HEK293 (cell line): ENCODE measurements around the gene THSD7B.

Source experiments
- ZFP37 ChIP-seq: fragments of 450-650 bp; formaldehyde crosslinking; IDR thresholded peaks from 2 replicates; pipeline ENCODE4 v1.5.1; 2016; ENCODE audit warnings: missing biosample characterization, missing genetic modification characterization
- ZNF175 ChIP-seq: fragments of 450-650 bp; formaldehyde crosslinking; IDR thresholded peaks from 2 replicates; pipeline ENCODE4 v1.5.1; 2016; ENCODE audit warnings: missing biosample characterization, missing genetic modification characterization
- ZNF223 ChIP-seq: fragments of 450-650 bp; formaldehyde crosslinking; IDR thresholded peaks from 2 replicates; pipeline ENCODE4 v1.5.1; 2016; ENCODE audit warnings: missing biosample characterization, missing genetic modification characterization
- ZNF24 ChIP-seq: fragments of 450-650 bp; formaldehyde crosslinking; IDR thresholded peaks from 2 replicates; pipeline ENCODE4 v1.5.1; 2016; ENCODE audit warnings: missing biosample characterization, missing genetic modification characterization
- ZNF514 ChIP-seq: fragments of 450-650 bp; formaldehyde crosslinking; IDR thresholded peaks from 2 replicates; pipeline ENCODE4 v1.5.1; 2016; ENCODE audit warnings: missing biosample characterization, missing genetic modification characterization
- ZNF658 ChIP-seq: fragments of 450-650 bp; formaldehyde crosslinking; IDR thresholded peaks from 2 replicates; pipeline ENCODE4; 2016; ENCODE audit warnings: missing biosample characterization, missing genetic modification characterization
- TF ChIP-seq, protein P1 (sequence below): fragments of 450-650 bp; formaldehyde crosslinking; IDR thresholded peaks from 2 replicates; pipeline ENCODE4 v1.5.1; 2016; ENCODE audit warnings: missing biosample characterization, missing genetic modification characterization
- TF ChIP-seq, protein P2 (sequence below): sonication (generic); formaldehyde crosslinking; IDR thresholded peaks from 2 replicates; pipeline ENCODE4 v1.8.1; 2022; ENCODE audit warnings: mild to moderate bottlenecking, moderate library complexity, missing genetic modification reagents
- TF ChIP-seq, protein P3 (sequence below): fragments of 450-650 bp; formaldehyde crosslinking; IDR thresholded peaks from 2 replicates; pipeline ENCODE4 v1.5.1; 2016; ENCODE audit warnings: missing biosample characterization, missing genetic modification characterization

DNA sequence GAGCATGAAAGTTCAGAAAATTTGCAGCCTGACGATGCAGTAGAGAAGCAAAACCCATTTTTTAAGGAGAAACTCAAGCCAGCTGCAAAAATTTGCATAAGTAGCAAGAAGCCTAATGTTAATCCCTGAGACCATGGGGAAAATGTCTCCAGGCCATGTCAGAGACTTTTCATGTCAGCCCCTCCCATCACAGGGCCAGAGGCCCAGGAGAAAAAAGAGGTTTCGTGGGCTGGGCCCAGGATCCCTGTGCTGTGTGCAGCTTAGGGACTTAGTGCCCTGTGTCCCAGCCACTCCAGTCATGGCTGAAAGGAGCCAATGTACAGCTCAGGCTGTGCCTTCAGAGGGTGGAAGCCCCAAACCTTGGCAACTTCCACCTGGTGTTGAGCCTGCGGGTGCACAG, 533.0 kb downstream of the THSD7B start:
- no peak for TF ChIP-seq ZNF175 (tag by site-specific recombination)
- no peak for TF ChIP-seq ZNF514 (tag by site-specific recombination)
- TF ChIP-seq, protein P1, sequence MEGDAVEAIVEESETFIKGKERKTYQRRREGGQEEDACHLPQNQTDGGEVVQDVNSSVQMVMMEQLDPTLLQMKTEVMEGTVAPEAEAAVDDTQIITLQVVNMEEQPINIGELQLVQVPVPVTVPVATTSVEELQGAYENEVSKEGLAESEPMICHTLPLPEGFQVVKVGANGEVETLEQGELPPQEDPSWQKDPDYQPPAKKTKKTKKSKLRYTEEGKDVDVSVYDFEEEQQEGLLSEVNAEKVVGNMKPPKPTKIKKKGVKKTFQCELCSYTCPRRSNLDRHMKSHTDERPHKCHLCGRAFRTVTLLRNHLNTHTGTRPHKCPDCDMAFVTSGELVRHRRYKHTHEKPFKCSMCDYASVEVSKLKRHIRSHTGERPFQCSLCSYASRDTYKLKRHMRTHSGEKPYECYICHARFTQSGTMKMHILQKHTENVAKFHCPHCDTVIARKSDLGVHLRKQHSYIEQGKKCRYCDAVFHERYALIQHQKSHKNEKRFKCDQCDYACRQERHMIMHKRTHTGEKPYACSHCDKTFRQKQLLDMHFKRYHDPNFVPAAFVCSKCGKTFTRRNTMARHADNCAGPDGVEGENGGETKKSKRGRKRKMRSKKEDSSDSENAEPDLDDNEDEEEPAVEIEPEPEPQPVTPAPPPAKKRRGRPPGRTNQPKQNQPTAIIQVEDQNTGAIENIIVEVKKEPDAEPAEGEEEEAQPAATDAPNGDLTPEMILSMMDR (tag by site-specific recombination), result no peak
- TF ChIP-seq, protein P2, sequence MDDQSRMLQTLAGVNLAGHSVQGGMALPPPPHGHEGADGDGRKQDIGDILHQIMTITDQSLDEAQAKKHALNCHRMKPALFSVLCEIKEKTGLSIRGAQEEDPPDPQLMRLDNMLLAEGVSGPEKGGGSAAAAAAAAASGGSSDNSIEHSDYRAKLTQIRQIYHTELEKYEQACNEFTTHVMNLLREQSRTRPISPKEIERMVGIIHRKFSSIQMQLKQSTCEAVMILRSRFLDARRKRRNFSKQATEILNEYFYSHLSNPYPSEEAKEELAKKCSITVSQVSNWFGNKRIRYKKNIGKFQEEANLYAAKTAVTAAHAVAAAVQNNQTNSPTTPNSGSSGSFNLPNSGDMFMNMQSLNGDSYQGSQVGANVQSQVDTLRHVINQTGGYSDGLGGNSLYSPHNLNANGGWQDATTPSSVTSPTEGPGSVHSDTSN (CRISPR knock-in tag), result no peak
- TF ChIP-seq ZNF223, result no peak
- no peak for TF ChIP-seq ZNF24 (tag by site-specific recombination)
- TF ChIP-seq, protein P3, sequence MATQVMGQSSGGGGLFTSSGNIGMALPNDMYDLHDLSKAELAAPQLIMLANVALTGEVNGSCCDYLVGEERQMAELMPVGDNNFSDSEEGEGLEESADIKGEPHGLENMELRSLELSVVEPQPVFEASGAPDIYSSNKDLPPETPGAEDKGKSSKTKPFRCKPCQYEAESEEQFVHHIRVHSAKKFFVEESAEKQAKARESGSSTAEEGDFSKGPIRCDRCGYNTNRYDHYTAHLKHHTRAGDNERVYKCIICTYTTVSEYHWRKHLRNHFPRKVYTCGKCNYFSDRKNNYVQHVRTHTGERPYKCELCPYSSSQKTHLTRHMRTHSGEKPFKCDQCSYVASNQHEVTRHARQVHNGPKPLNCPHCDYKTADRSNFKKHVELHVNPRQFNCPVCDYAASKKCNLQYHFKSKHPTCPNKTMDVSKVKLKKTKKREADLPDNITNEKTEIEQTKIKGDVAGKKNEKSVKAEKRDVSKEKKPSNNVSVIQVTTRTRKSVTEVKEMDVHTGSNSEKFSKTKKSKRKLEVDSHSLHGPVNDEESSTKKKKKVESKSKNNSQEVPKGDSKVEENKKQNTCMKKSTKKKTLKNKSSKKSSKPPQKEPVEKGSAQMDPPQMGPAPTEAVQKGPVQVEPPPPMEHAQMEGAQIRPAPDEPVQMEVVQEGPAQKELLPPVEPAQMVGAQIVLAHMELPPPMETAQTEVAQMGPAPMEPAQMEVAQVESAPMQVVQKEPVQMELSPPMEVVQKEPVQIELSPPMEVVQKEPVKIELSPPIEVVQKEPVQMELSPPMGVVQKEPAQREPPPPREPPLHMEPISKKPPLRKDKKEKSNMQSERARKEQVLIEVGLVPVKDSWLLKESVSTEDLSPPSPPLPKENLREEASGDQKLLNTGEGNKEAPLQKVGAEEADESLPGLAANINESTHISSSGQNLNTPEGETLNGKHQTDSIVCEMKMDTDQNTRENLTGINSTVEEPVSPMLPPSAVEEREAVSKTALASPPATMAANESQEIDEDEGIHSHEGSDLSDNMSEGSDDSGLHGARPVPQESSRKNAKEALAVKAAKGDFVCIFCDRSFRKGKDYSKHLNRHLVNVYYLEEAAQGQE (tag by site-specific recombination), result no peak
- no peak for TF ChIP-seq ZFP37 (tag by site-specific recombination)
- no peak for TF ChIP-seq ZNF658 (tag by site-specific recombination)
